HG03066 (cell line): Measurements from ENCODE around the gene PITHD1.
"Not testable (repeated sequence)": the region's sequence is repeated elsewhere in the genome, so short reads cannot be mapped to it uniquely, and the experiment has no call there.

Source experiments
- ATAC-seq: cut with Tn5 transposase; IDR thresholded peaks from one replicate; pipeline ENCODE4 v1.9.1; 2021; ENCODE audit warnings: low read depth; ENCODE audit not compliant: unreplicated experiment

PITHD1 gene

GRCh38 chr1:23772049-23772853 is 6.0 kb upstream of the PITHD1 start:
- no peak for ATAC-seq

DNA sequence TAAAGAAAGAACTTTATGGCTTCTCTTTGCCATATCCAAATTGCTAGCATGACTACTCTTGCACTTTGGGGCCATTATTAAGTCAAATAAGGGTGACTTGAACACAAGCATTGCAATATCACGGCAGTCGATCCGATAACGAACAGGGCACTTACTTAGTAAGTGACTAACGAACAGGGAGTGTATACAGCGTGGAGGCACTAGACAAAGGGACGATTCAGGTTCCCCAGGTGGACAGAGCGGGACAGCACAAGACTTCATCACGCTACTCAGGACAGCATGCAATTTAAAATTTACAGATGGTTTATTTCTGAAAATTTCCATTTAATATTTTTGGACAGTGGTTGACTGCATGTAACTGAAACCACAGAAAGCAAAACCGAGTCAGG is 5.4 kb upstream of the PITHD1 start:
- ATAC-seq: no peak

- ATAC-seq: no peak
These were observed 3.9 kb upstream of the PITHD1 start for GRCh38 chr1:23774174-23774880.

DNA sequence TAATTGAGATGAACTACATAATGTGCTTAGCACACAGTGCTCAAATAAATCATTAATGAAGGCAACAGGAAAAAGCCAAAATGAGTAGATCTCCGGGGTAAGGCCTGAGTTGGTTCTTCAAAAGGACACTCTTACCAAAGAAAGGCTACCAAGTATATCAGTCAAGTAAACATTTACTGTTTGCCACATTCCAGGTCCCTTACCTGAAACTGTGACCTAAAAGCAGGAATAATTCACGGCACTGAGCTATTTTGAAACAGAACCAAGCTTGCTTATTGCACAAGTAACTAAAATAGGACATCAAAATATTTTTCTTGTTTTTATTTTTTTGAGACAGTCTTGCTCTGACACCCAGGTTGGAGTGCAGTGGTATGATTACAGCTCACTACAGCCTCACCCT is 2.0 kb upstream of the PITHD1 start:
- no peak for ATAC-seq

DNA sequence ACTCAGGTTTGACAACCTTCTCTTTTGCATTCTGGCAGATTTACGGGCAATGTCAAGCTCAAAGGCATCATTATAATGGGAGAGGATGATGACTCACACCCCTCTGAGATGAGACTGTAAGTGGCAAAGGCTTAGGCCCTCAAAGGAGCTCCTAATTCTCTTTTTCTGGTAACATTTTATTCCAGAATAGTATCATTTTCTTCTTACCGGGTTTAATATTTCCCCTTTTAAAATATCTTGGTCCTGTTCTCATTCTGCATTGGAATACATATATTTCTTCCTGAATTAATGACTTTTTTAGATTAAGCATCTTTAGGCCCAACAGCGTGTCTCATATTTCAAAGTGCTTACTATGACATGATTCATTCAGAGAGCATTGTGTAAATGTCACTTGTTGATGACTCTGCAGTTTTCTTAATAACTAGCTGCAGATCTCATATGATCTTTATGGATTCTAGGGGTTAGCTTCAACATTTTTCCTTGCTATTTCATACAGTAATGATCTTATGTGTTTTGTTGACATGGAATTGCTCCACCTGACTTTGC is 1.7 kb downstream of the PITHD1 start:
- ATAC-seq: no peak

GRCh38 chr1:23783141-23783540 is 4.9 kb downstream of the PITHD1 start:
- ATAC-seq: not testable (repeated sequence)

- ATAC-seq: no peak
These were observed 6.6 kb downstream of the PITHD1 start for GRCh38 chr1:23784846-23785245.

DNA sequence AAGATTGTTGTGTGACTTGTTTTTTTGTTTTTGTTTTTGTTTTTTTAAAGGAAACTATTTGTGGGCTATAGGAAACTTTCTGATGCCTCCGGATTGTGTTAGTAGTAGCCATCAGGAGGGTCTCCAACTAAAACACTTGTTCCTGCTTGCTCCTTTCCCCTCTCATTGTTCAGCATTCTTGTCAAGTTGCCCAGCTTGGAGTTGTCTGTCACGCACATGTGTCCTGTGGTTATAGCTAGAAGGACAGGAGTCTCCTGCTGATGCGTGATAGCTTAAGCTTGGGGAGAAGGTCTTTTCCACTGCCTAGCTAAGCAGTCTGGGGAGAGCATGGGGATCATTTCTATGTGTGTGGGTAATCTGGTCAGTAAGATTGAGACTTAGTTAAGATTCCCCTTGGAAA is 9.5 kb downstream of the PITHD1 start:
- ATAC-seq: no peak

- ATAC-seq: no peak
These were observed 10.5 kb downstream of the PITHD1 start for GRCh38 chr1:23788695-23789094.

GRCh38 chr1:23790696-23791515 is 12.7 kb downstream of the PITHD1 start, which contains the start of gene LYPLA2:
LYPLA2 (plus strand) TSS chr1:23791145; CDS start chr1:23792683, 1,538 bp downstream.
- ATAC-seq: peak; percentile 80

DNA sequence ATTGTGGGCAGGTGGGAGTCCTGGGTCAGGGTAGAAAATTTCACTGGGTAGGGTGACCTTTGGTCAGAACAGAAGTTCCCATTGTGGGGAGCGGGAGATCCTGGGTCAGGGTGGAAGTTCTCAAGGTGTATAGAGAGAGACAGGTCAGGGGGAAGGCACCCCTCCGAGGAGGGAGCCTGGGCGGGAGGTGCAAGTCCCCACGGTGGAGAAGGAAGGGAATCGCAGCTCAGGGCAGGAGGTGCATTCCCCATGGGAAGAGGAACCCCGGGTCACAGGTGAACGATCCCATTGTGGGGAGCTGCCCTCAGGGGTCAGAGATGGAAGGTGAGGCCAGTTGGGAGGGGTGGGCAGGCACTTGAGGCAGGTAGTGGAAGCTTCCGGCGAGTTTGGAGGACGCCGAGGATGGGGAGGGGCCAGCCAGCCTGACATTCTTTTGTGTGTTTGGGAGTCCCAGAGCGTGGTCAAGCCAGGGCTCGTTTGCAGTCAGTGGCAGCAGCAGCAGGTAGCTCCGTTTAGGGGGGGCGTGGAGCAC is 13.4 kb downstream of the PITHD1 start:
- no peak for ATAC-seq

GRCh38 chr1:23792151-23792945 is 14.1 kb downstream of the PITHD1 start:
- ATAC-seq: no peak

GRCh38 chr1:23793018-23793781 is 15.0 kb downstream of the PITHD1 start:
- ATAC-seq: no peak

- ATAC-seq: no peak
These were observed 15.9 kb downstream of the PITHD1 start for GRCh38 chr1:23793861-23794731.

- not testable (repeated sequence) for ATAC-seq
These were observed 16.5 kb downstream of the PITHD1 start for GRCh38 chr1:23794732-23795182.

GRCh38 chr1:23795676-23796465 is 17.7 kb downstream of the PITHD1 start:
- ATAC-seq: no peak
